ENCODE measurements around the gene MED1. TPM values are rescaled to one million over a fixed set of nuclear protein-coding genes. Genes with fewer than 3 reads are reported as not detected.
A peak's percentile ranks its signal among the peaks of the same experiment; 100 is the strongest.

MED1 gene
- total RNA-seq, 3 donors from 2014 or later = 78.5 to 82.0 (median 79.0) TPM

DNA sequence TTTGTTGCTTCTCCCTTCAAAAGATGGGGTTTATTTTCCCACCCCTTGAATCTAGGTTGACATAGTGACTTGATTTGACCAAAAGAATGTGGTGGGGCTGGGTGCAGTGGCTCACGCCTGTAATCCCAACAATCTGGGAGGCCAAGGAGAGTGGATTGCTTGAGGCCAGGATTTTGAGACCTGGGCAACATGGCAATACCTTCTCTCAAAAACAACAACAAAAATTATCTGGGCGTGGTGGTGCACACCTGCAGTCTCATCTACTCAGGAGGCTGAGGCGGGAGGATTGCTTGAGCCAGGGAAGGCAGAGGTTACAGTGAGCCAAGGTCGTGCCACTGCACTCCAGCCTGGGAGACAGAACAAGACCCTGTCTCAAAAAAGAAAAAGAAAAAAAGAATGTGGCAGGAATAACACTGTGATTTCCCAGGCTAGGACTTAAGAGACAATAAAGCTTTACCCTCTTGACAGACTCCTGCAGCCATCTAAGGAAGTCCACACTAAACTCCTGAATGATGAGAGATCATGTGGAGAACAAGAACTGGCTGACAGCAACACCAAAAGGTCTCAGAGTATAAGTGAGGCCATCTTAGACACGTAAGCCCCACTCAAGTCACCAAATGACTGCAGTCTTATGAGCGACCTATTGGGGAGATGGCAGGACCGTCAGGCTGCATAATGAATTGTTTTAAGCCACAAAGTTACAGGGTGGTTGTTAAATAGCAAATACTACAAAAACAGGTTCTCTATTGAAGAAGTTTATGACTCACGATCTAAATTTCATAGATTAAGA lies 86.6 kb downstream of the MED1 start:
- ATAC-seq (no peak), DNase-seq (no peak)
- peaks cover 2% of the 10 kb centered on the region for H3K36me3 Mint-ChIP-seq (ENCODE audit: insufficient read depth)
- H3K4me1 Mint-ChIP-seq (ENCODE audit: low read depth) = peaks cover 13% of the 10 kb centered on the region
- H3K9me3 Mint-ChIP-seq = no peaks in the 10 kb centered on the region
- no peak overlapping the region for H3K4me3 Mint-ChIP-seq
- no peaks in the 10 kb centered on the region for H3K27me3 Mint-ChIP-seq (ENCODE audit: low read depth)

- peaks cover 7% of the 10 kb centered on the region for H3K4me1 Mint-ChIP-seq (ENCODE audit: low read depth)
- H3K27me3 Mint-ChIP-seq (ENCODE audit: low read depth) = no peaks in the 10 kb centered on the region
- H3K4me3 Mint-ChIP-seq = no peak overlapping the region
- DNase-seq = no peak
- H3K9me3 Mint-ChIP-seq = no peaks in the 10 kb centered on the region
- ATAC-seq = no peak
- no peaks in the 10 kb centered on the region for H3K36me3 Mint-ChIP-seq (ENCODE audit: insufficient read depth)
Measured at GRCh38 chr17:39361064-39361463, 90.0 kb downstream of the MED1 start.

- DNase-seq = no peak
- Mint-ChIP-seq H3K4me1 (ENCODE audit: low read depth) (peaks cover 7% of the 10 kb centered on the region), H3K36me3 (ENCODE audit: insufficient read depth) (no peaks in the 10 kb centered on the region), H3K4me3 (no peak overlapping the region), H3K27me3 (ENCODE audit: low read depth) (no peaks in the 10 kb centered on the region), H3K9me3 (no peaks in the 10 kb centered on the region)
- no peak for ATAC-seq
Measured at GRCh38 chr17:39360537-39360936, 90.5 kb downstream of the MED1 start.

DNA sequence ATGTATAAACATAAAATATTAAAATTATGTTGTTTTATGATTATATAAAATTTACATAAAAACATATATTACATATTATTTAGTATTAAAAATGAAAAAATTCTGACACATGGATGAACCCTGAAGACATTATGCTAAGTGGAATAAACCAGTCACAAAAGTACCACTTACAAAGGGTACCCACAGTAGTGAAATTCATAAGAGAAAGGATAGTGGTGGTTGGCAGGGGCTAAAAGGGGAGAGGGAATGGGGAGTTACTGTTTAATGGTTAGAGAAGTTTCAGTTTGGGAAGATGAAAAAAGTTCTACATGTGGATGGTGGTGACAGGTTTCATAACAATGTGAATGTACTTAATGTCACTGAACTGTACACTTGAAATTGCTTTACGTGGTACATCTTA lies 91.1 kb downstream of the MED1 start:
- no peaks in the 10 kb centered on the region for H3K27me3 Mint-ChIP-seq (ENCODE audit: low read depth)
- no peaks in the 10 kb centered on the region for H3K36me3 Mint-ChIP-seq (ENCODE audit: insufficient read depth)
- H3K4me3 Mint-ChIP-seq = no peak overlapping the region
- no peaks in the 10 kb centered on the region for H3K9me3 Mint-ChIP-seq
- peak in 1 of 2 donors; percentile 27 for ATAC-seq
- peaks cover 4% of the 10 kb centered on the region for H3K4me1 Mint-ChIP-seq (ENCODE audit: low read depth)
- no peak for DNase-seq

DNA sequence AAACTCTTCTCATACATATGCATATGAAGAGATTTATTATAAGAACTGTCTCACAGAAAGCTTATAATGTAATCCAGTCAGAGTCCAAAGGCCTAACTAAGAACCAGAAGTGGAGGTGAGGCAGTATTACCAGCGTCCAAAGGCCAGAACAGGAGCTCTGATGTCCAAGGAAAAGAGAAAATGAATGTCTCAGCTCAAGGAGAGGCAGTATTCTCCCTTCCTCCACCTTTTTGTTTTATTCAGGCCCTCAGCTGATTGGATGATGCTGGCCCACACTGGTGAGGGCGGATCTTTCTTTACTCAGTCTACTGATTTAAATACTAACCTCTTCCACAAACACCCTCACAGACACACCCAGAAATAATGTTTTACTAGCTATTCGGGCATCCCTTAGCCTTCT lies 93.1 kb downstream of the MED1 start:
- DNase-seq (no peak), ATAC-seq (no peak)
- no peaks in the 10 kb centered on the region for H3K27me3 Mint-ChIP-seq (ENCODE audit: low read depth)
- H3K9me3 Mint-ChIP-seq = no peaks in the 10 kb centered on the region
- no peaks in the 10 kb centered on the region for H3K36me3 Mint-ChIP-seq (ENCODE audit: insufficient read depth)
- H3K4me3 Mint-ChIP-seq = no peak overlapping the region
- peaks cover 4% of the 10 kb centered on the region for H3K4me1 Mint-ChIP-seq (ENCODE audit: low read depth)

GRCh38 chr17:39357488-39357887 lies 93.6 kb downstream of the MED1 start:
- Mint-ChIP-seq H3K4me1 (ENCODE audit: low read depth) (peaks cover 4% of the 10 kb centered on the region), H3K36me3 (ENCODE audit: insufficient read depth) (no peaks in the 10 kb centered on the region), H3K27me3 (ENCODE audit: low read depth) (no peaks in the 10 kb centered on the region), H3K4me3 (no peak overlapping the region), H3K9me3 (no peaks in the 10 kb centered on the region)
- ATAC-seq (no peak), DNase-seq (no peak)

Other genes with a start within 250 kb of the MED1 start
- not detected for gene STAC2, start 225.3 kb downstream of the MED1 start, total RNA-seq
- gene FBXL20, start 49.6 kb downstream of the MED1 start, total RNA-seq = 10 to 100 TPM; 19.4 to 21.6 (median 20.9) TPM
- 10 to 100 TPM; 94.8 to 99.7 (median 97.7) TPM for gene CDK12, start 10.2 kb upstream of the MED1 start, total RNA-seq
- not detected for gene NEUROD2, start 156.7 kb upstream of the MED1 start, total RNA-seq
- gene PPP1R1B, start 175.7 kb upstream of the MED1 start, total RNA-seq = under 1 TPM in 1 of 3 donors, not detected in 2; 0.18 TPM
- 10 to 100 TPM; 66.0 to 67.1 (median 66.4) TPM for gene STARD3, start 185.9 kb upstream of the MED1 start, total RNA-seq
- gene TCAP, start 214.1 kb upstream of the MED1 start, total RNA-seq = 1 to 10 TPM in 2 of 3 donors, under 1 TPM in 1; 0.73 to 1.4 (median 1.4) TPM
- gene PNMT, start 217.2 kb upstream of the MED1 start, total RNA-seq = not detected
- 10 to 100 TPM; 14.6 to 16.5 (median 16.3) TPM for gene PGAP3, start 236.8 kb upstream of the MED1 start, total RNA-seq
- gene ERBB2, start 248.8 kb upstream of the MED1 start, total RNA-seq = 1 to 10 TPM; 2.3 to 3.4 (median 2.9) TPM

All from activated T-cell treated with anti-CD3 and anti-CD28 coated beads, Interleukin-2, amount 50 U/mL, for 4 hours (primary cell).